MM.1S (cell line): Measurements from ENCODE around the gene MFAP3L.

ENCODE experiments used
- EZH2phosphoT487 ChIP-seq: fragments of 300-600 bp; sonication (generic); IDR thresholded peaks from 2 replicates; pipeline ENCODE4 v1.6.1; 2018; ENCODE audit warnings: antibody characterized with exemption, low read length
- TF ChIP-seq, protein P1 (sequence below): fragments of 300-600 bp; sonication (generic); IDR thresholded peaks from 2 replicates; pipeline ENCODE4 v1.5.1; 2016; ENCODE audit warnings: antibody characterized with exemption, low read length, mixed read lengths

DNA sequence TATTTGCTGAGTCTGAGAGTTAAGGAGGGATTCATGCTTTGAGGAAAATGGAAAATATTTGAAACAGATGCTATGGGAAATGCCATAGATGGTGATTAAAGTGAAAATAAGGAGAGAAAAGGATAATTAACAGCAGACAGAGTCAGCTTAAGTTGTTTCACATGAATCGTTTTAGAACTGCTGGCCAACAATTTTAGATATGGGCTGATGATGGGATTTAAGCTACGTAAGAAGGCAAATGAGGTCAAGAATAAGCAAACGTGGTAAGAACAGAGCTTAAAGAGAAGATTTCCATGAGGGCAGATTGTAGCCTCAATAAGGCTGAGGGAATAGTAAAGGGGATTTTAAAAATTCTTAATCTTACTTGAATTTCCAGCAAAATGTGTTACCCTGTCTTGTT is 77.9 kb downstream of the MFAP3L start:
- TF ChIP-seq, protein P1, sequence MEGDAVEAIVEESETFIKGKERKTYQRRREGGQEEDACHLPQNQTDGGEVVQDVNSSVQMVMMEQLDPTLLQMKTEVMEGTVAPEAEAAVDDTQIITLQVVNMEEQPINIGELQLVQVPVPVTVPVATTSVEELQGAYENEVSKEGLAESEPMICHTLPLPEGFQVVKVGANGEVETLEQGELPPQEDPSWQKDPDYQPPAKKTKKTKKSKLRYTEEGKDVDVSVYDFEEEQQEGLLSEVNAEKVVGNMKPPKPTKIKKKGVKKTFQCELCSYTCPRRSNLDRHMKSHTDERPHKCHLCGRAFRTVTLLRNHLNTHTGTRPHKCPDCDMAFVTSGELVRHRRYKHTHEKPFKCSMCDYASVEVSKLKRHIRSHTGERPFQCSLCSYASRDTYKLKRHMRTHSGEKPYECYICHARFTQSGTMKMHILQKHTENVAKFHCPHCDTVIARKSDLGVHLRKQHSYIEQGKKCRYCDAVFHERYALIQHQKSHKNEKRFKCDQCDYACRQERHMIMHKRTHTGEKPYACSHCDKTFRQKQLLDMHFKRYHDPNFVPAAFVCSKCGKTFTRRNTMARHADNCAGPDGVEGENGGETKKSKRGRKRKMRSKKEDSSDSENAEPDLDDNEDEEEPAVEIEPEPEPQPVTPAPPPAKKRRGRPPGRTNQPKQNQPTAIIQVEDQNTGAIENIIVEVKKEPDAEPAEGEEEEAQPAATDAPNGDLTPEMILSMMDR, result no peak
- TF ChIP-seq EZH2phosphoT487, result no peak
